Subcutaneous adipose tissue (tissue), 4 donors: ENCODE results near the gene FBXO42. TPM values are rescaled to one million over a fixed set of nuclear protein-coding genes. Genes with fewer than 3 reads are reported as not detected.

Experiments
- total RNA-seq, 4 donors: library from RNA; depleted of rRNA; stranded (reverse); fragments of >200 nt; gene quantifications; one replicate each; pipeline ENCODE4 v1.1.0, GENCODE V29; 2016
- TF ChIP-seq, protein P1 (sequence below): fragments of 450-650 bp; IDR thresholded peaks from one replicate; pipeline ENCODE4 v1.5.1; 2016; ENCODE audit warnings: low read depth, mild to moderate bottlenecking, control low read depth, antibody characterized with exemption, moderate library complexity

The FBXO42 gene
- total RNA-seq, 4 donors from 2014 or later: 21.4 to 26.9 (median 23.6) TPM

DNA sequence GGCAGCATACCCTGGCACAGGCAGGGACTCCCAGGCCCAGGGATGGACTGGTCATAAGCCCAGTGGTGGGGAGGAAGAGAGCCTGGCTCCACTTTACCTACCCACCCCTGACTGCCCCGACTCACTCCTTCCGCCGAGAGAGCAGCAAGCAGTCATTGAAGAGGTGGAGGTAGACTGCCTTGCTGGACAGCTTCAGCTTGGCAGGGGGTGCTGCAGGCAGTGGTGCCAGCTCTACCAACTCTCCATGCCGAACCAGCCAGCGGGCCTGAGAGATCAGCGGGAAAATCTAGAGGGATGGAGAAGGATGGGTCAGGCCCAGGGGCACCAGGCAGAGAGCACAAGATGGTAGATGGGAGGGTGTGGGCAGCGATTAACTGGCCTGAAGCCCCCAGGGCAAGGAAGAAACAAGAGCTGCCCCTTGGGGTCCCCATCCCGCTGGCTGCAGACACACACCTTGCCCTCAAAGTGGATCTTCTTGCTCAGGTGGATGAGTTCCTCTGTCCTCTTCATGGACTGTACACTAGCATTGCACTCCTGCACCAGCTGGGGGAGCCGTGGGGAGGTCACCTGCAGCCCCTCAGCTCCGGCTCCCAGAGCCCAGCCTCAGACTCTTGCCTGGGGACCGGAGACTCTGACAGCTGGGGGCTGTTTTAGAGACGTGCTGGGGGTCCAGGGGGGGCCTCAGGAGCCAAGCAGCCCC lies 147.5 kb downstream of the FBXO42 start:
- TF ChIP-seq, protein P1, sequence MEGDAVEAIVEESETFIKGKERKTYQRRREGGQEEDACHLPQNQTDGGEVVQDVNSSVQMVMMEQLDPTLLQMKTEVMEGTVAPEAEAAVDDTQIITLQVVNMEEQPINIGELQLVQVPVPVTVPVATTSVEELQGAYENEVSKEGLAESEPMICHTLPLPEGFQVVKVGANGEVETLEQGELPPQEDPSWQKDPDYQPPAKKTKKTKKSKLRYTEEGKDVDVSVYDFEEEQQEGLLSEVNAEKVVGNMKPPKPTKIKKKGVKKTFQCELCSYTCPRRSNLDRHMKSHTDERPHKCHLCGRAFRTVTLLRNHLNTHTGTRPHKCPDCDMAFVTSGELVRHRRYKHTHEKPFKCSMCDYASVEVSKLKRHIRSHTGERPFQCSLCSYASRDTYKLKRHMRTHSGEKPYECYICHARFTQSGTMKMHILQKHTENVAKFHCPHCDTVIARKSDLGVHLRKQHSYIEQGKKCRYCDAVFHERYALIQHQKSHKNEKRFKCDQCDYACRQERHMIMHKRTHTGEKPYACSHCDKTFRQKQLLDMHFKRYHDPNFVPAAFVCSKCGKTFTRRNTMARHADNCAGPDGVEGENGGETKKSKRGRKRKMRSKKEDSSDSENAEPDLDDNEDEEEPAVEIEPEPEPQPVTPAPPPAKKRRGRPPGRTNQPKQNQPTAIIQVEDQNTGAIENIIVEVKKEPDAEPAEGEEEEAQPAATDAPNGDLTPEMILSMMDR: no peak

DNA sequence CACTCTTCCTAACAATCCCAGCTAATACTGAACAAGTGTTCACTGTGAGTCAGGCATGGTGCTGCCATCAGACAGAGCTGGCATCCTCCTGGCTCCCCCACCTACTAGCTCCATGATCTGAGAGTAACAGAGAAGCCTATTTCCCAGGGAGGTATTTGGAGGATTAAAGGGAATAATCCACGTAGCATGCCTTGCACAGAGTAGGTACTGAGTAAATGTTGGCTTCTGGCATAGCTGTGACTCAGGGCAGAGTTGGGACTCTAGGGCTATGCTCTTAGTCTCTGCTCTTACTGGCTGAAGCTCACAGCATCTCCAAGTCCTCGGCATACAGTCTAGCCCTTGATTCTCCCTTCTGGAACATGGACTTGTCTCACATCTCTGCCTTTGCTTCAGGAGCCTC lies 148.1 kb downstream of the FBXO42 start:
- TF ChIP-seq, protein P1: no peak

DNA sequence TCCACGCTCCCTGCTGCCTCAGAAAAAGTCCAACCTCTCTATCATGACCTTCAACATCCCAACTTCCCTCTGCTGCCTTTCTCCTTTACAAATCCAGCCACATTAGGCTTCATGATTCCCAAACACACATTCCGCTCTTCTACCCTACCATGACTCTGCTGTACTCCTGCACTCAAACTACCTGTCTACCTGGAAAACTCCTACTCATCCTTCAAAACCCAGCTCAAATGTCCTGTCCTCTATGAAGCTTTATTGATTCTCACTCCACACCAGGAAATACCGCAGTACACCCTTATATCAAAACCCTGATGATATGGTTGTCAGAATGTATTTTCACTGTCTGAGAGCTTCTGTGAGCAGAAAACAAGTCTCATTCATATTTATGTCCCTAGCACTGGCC lies 148.7 kb downstream of the FBXO42 start:
- TF ChIP-seq, protein P1: no peak

DNA sequence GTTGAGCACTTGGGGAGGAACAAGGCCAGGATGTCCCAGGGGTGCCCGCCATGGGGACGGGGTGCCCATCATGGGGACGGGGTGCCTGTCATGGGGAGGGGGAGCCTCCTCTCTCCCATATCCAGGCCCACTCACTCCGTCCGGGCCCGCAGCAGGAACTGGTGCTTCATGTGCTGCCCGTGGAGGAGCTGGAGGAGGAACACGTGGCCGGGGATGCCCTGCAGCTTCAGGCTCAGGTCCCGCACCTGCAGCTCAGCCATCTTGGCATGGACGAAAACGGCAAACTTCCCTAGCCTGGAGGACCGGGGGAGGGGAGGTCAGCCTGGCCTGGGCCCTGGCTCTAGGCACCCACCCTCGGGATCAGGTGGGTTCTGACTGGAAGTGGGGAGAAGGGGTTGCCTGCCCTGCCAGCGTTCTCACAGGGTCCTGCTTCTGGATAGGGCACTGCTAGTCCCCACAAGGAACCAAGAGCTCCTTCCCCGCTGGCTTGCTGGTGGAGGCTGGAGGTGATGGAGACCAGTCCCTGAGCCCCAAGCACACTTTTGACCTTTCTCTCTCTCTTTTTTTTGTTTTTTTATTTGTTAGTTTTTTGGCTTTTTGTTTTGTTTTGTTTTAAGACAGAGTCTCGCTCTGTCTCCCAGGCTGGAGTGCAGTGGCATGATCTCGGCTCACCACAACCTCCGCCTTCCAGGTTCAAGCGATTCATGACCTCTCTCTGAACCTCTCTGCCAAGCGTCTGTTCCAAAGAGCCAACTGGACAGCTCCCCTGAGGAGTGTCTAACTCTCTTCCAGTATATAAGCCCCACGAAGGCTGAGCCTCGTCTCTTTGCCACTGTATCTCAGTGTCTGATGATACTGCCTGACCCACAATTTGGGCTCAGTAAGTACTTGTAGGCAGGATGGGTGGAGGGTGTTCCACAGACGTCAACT lies 149.7 kb downstream of the FBXO42 start:
- TF ChIP-seq, protein P1: no peak

DNA sequence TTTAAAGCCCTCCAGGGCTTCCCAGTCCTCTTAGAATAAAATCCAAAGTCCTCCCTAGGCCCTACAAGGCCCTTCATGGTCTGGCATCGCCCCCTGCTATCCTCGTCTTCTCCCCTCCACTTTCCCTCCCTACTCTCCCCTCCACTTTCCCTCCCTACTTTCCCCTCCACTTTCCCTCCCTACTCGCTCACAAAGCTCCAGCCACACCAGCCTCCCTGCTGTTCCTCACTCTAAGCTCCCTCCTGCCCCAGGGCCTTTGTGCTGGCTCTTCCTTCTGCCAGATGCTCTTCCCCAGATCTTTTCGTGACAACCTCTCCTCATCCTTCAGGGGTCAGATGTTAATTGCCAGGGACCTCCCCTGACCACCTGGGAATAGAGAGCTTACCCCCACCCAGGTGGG lies 152.6 kb downstream of the FBXO42 start:
- TF ChIP-seq, protein P1: no peak

DNA sequence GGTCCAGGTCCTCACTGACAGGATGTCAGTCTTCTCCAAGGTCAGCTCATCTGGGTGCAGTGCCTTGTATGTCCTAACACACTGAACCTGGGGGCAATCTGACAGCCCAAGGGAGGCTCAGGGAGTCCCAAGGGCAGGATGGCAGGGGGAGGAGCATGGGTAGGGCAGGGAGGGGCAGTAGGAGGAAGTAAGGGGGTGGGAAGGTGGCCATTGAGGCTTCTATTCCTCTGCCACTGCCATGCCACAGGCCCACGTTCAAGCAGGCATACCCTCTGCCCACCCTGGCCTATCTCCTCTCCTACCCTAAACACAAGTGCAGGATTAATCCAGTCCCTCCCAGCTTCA lies 153.2 kb downstream of the FBXO42 start:
- TF ChIP-seq, protein P1: no peak

DNA sequence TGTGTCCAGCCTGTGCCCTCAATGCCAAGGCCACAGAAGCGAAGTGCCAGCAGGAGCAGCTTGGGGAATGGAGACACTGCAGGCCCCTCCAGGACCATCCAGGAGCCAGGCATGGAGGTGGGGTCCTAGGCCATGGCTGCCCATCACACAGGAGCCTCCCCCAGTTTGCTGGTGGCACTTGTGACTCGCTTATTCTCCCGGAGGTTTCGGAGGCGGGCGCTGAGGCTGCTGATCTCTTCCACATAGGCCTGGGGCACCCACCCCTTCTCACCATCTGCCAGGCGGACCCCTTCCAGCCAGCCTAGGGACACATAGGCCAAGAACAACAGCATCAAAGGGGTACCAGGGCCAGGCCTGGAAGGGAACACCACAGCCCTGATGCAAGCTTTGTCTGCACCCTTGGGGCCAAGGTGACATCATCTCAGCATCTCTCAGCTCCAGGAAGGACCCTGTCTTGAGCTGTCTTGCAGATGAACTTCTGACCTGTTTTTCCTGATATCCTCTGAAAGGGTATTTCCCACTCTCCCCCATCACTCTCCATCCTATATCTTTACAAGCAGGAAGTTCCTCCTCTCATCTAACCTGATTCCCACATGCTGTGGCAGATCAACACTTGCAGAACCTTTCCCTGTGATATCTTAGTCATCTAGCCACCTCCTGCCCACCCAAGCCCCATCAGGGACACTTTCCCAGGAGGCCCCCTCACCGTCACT lies 153.7 kb downstream of the FBXO42 start:
- TF ChIP-seq, protein P1: no peak
